Endothelial cell of umbilical vein (primary cell): ENCODE measurements around the gene ARMH3. TPM values are rescaled to one million over a fixed set of nuclear protein-coding genes. Genes with fewer than 3 reads are reported as not detected.

Source experiments
- BruUV-seq: library from RNA; stranded (reverse); fragments of 400-500 nt; replicated peaks from 2 replicates; lab custom pipeline; 2021; lab: Mats Ljungman, UMichigan
- CTCF ChIA-PET: fragments of 300-600, 350-600 bp; sonication (Branson Sonifier 250); formaldehyde crosslinking; loops from one replicate; lab custom pipeline; 2021; ENCODE audit warnings: antibody characterized with exemption, inconsistent platforms; lab: Charles Lee
- POLR2A ChIA-PET: fragments of 300-600, 350-600 bp; sonication (Branson Sonifier 250); formaldehyde crosslinking; loops from one replicate; lab custom pipeline; 2021; ENCODE audit warnings: antibody characterized with exemption, inconsistent platforms; lab: Charles Lee
- DNase-seq: peaks from one replicate; pipeline ENCODE4 v3.0.0-alpha.2; 2011; ENCODE audit warnings: low read depth, low spot score
- FAIRE-seq: peaks from 2 replicates; lab custom pipeline; 2011; peaks lifted over from hg19 to GRCh38; lab: Jason Lieb, UNC
- H2AFZ ChIP-seq: 2 replicates; pipeline ENCODE4 v1.6.0; 2012; ENCODE audit warnings: low read depth, low read length, control low read depth, inconsistent platforms
- H3K27ac ChIP-seq: 2 replicates; pipeline ENCODE4 v1.5.1; 2011; ENCODE audit warnings: low read depth, mild to moderate bottlenecking, control low read depth, low read length, moderate library complexity; ENCODE audit not compliant: insufficient read depth
- H3K27me3 ChIP-seq, 2 experiments: 2 replicates each; pipeline versions ENCODE4 v1.6.0 to v1.6.1; 2011; ENCODE audit warnings: low read length in 2 of 2, mixed read lengths in 1 of 2; ENCODE audit not compliant: control insufficient read depth in 2 of 2, insufficient read depth in 2 of 2
- H3K36me3 ChIP-seq, 2 experiments: 2 replicates in 1 of 2; 3 replicates in 1 of 2; pipeline ENCODE4 v1.5.1; 2011; ENCODE audit warnings: low read length in 2 of 2, mild to moderate bottlenecking in 1 of 2, moderate library complexity in 1 of 2; ENCODE audit not compliant: control insufficient read depth in 2 of 2, insufficient read depth in 2 of 2; ENCODE audit errors: extremely low read depth in 1 of 2
- H3K4me1 ChIP-seq: 3 replicates; pipeline ENCODE4 v1.5.1; 2011; ENCODE audit warnings: mild to moderate bottlenecking, low read length; ENCODE audit not compliant: control insufficient read depth, insufficient read depth; ENCODE audit errors: extremely low read depth
- H3K4me2 ChIP-seq: 2 replicates; pipeline ENCODE4 v1.6.1; 2011; ENCODE audit warnings: low read length, control low read depth, mixed read lengths; ENCODE audit not compliant: insufficient read depth
- H3K4me3 ChIP-seq, 3 experiments: fragments of 200-600 bp in 1 of 3; sonication (generic), shearing (Covaris generic) in 1 of 3; replicated peaks in 1 of 3; 2 replicates each; pipeline ENCODE4 v1.5.1; 2011 to 2016; ENCODE audit warnings: control low read depth in 3 of 3, low read length in 3 of 3, mild to moderate bottlenecking in 2 of 3, inconsistent platforms in 1 of 3, low read depth in 1 of 3, moderate library complexity in 1 of 3; ENCODE audit not compliant: insufficient read depth in 1 of 3
- H3K79me2 ChIP-seq: 2 replicates; pipeline ENCODE4 v1.6.0; 2012; ENCODE audit warnings: low read length, inconsistent platforms; ENCODE audit not compliant: control insufficient read depth, insufficient read depth
- H3K9ac ChIP-seq: replicated peaks from 2 replicates; pipeline ENCODE3; 2011; ENCODE audit warnings: low read length, control low read depth; ENCODE audit not compliant: insufficient read depth; ENCODE audit errors: extremely low read depth
- H3K9me1 ChIP-seq: replicated peaks from 3 replicates; pipeline ENCODE4 v1.6.0; 2011; ENCODE audit warnings: mild to moderate bottlenecking, low read length; ENCODE audit not compliant: control insufficient read depth, insufficient read depth; ENCODE audit errors: extremely low read depth
- H3K9me3 ChIP-seq: replicated peaks from 2 replicates; pipeline ENCODE4 v1.5.1; 2012; ENCODE audit warnings: low read length, inconsistent platforms; ENCODE audit not compliant: control insufficient read depth, insufficient read depth
- H4K20me1 ChIP-seq: replicated peaks from 2 replicates; pipeline ENCODE3; 2011; ENCODE audit warnings: mild to moderate bottlenecking, low read length; ENCODE audit not compliant: control insufficient read depth, insufficient read depth; ENCODE audit errors: extremely low read depth
- CTCF ChIP-seq, 2 donors: IDR thresholded peaks; 1 replicate in 1 of 2; 2 replicates in 1 of 2; pipeline ENCODE4 v1.5.1; 2011; ENCODE audit warnings: low read length in 2 of 2, mild to moderate bottlenecking in 2 of 2, moderate library complexity in 2 of 2, control low read depth in 1 of 2, inconsistent platforms in 1 of 2, low read depth in 1 of 2; ENCODE audit not compliant: insufficient read depth in 1 of 2; ENCODE audit errors: extremely low read depth in 1 of 2
- EZH2 ChIP-seq: IDR thresholded peaks from 2 replicates; pipeline ENCODE4 v1.6.1; 2012; ENCODE audit warnings: borderline replicate concordance, low read depth, mild to moderate bottlenecking, moderate library complexity, low read length, inconsistent platforms; ENCODE audit not compliant: severe bottlenecking
- FOS ChIP-seq: IDR thresholded peaks from 2 replicates; pipeline ENCODE4 v1.6.1; 2011; ENCODE audit warnings: mild to moderate bottlenecking, low read length, moderate library complexity, borderline replicate concordance; ENCODE audit not compliant: insufficient read depth
- GATA2 ChIP-seq: IDR thresholded peaks from 2 replicates; pipeline ENCODE4 v1.7.0; 2011; ENCODE audit warnings: low read depth, mild to moderate bottlenecking, moderate library complexity, mixed read lengths, low read length; ENCODE audit not compliant: insufficient read length, insufficient read depth
- JUN ChIP-seq: IDR thresholded peaks from 2 replicates; pipeline ENCODE4 v1.6.1; 2011; ENCODE audit warnings: borderline replicate concordance, low read depth; ENCODE audit not compliant: insufficient read length, insufficient read depth
- MAX ChIP-seq: IDR thresholded peaks from 2 replicates; pipeline ENCODE4 v1.6.1; 2011; ENCODE audit not compliant: insufficient read depth, insufficient read length
- MYC ChIP-seq: IDR thresholded peaks from one replicate; pipeline ENCODE4 v1.6.1; 2011; ENCODE audit warnings: mild to moderate bottlenecking, low read depth, low read length
- POLR2A ChIP-seq: IDR thresholded peaks from 2 replicates; pipeline ENCODE4 v1.6.1; 2012; ENCODE audit warnings: low read depth, mild to moderate bottlenecking, control low read depth, low read length
- POLR2AphosphoS5 ChIP-seq: IDR thresholded peaks from 2 replicates; pipeline ENCODE4 v1.6.1; 2012; ENCODE audit warnings: low read depth, mild to moderate bottlenecking, control low read depth, low read length, moderate library complexity; ENCODE audit not compliant: insufficient read depth
- dilution Hi-C: fragments of 300-500 bp; cut with MboI; formaldehyde crosslinking; loops from one replicate; pipeline ENCODE4 v1.15.0; 2019; ENCODE audit warnings: low sequenced_read_pairs; ENCODE audit not compliant: extremely low pct_ligation_motif_present
- intact Hi-C: fragments of 100-400 bp; cut with micrococcal nuclease; formaldehyde crosslinking; loops from one replicate; pipeline ENCODE4 v1.10.0; 2022
- polyA plus RNA-seq, 4 experiments: library from polyadenylated mRNA; depleted of rRNA in 3 of 4; stranded (reverse) in 3 of 4; unstranded in 1 of 4; fragments of >200 nt; gene quantifications; 2 replicates each; pipeline versions ENCODE4 v1.2.1 to v1.2.3, GENCODE V29; 2011 to 2012; ENCODE audit warnings: missing spikeins in 1 of 4
- total RNA-seq: library from RNA; stranded (reverse); gene quantifications from 2 replicates; pipeline ENCODE4 v1.2.3, GENCODE V29; 2021

The ARMH3 gene
- total and polyA plus RNA-seq, 2 donors (not counting 3 experiments of a cell fraction or from before 2014, with no cell fraction given), result 13.1 to 17.6 TPM

DNA sequence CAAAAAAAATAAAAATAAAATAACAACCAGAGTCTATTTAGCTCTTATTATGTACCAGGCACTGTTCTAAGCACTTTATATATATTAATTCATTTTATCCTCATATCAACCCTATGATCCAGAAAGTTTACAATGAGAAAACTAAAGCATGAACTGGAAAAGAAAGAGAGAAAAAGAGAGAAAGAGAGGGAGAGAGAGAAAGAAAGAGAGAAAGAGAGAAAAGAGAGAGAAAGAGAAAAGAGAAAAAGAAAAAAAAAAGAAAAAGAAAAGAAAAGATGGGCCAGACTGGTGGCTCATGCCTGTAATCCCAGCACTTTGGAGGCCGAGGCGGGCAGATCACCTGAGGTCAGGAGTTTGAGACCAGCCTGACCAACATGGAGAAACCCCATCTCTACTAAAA, 9.9 kb downstream of the ARMH3 start:
- Histone ChIP-seq H3K4me2 (no peak overlapping the region), H4K20me1 (no peaks in the 10 kb centered on the region), H3K9me3 (no peaks in the 10 kb centered on the region), H3K9ac (no peak overlapping the region), H3K36me3 (no peaks in the 10 kb centered on the region), H2AFZ (no peak overlapping the region), H3K4me3 (no peak overlapping the region), H3K79me2 (peaks cover 3% of the 10 kb centered on the region), H3K27ac (no peak overlapping the region), H3K9me1 (no peaks in the 10 kb centered on the region), H3K27me3 (no peaks in the 10 kb centered on the region), H3K4me1 (no peaks in the 10 kb centered on the region)
- dilution Hi-C loops (no loop called here), intact Hi-C loops (no loop called here)
- FAIRE-seq, result no peak
- TF ChIP-seq CTCF (IDR thresholded peaks at IDR 0.05; ENCODE audit: extremely low read depth in 1 of 2, insufficient read depth in 1 of 2, low read depth in 1 of 2, low read length in 2 of 2) (no peak), POLR2AphosphoS5 (no peak), GATA2 (no peak)
- no TSS peak for BruUV-seq
- POLR2A ChIA-PET, result no interaction called here
- no peak for DNase-seq
- CTCF ChIA-PET, result interaction anchor here (1.5 kb wide), 1 partner anchor 205 kb away, joined by 5 read pairs; no protein-coding TSS in a partner anchor

DNA sequence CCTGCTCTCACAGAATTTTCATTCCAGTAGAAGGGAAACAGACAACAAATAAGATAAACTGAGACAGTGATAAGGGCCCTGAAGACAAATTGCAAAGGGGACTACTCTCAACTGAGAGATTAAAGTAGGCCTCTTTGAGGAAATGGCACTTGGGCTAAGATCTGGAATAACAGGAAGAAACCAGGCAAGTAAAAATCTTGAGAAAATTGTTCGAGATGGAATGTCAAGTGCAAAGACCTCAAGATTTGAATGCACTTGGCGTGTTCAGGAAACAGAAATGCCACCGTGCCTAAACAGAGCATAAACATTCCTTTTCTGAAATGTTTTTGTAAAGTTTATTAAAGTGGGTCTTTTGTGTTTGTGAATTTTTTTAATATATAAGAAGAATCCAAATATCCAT, 10.7 kb downstream of the ARMH3 start:
- no peak overlapping the region for H3K9ac ChIP-seq
- no peaks in the 10 kb centered on the region for H3K9me1 ChIP-seq
- no TSS peak for BruUV-seq
- POLR2A ChIA-PET, result no interaction called here
- peak; percentile 34 for DNase-seq
- no peak overlapping the region for H3K4me3 ChIP-seq
- no peaks in the 10 kb centered on the region for H3K4me1 ChIP-seq
- intact Hi-C loops, result no loop called here
- no peaks in the 10 kb centered on the region for H3K36me3 ChIP-seq
- TF ChIP-seq POLR2AphosphoS5 (no peak), GATA2 (no peak), POLR2A (no peak), CTCF (IDR thresholded peaks at IDR 0.05; ENCODE audit: extremely low read depth in 1 of 2, insufficient read depth in 1 of 2, low read depth in 1 of 2, low read length in 2 of 2) (no peak), JUN (no peak), MYC (no peak), FOS (no peak), MAX (no peak), EZH2 (no peak)
- H2AFZ ChIP-seq, result no peak overlapping the region
- no peak overlapping the region for H3K4me2 ChIP-seq
- FAIRE-seq, result no peak
- no peaks in the 10 kb centered on the region for H3K9me3 ChIP-seq
- H3K79me2 ChIP-seq, result peaks cover 3% of the 10 kb centered on the region
- dilution Hi-C loops, result no loop called here
- no peaks in the 10 kb centered on the region for H4K20me1 ChIP-seq
- H3K27ac ChIP-seq, result no peak overlapping the region
- CTCF ChIA-PET, result interaction anchor here (1.4 to 1.5 kb wide), 3 partner anchors 36 to 204 kb away, joined by 4 to 5 read pairs (median 4); no protein-coding TSS in a partner anchor
- H3K27me3 ChIP-seq, result no peaks in the 10 kb centered on the region
